ENCODE measurements around the gene NAV2.

DNA sequence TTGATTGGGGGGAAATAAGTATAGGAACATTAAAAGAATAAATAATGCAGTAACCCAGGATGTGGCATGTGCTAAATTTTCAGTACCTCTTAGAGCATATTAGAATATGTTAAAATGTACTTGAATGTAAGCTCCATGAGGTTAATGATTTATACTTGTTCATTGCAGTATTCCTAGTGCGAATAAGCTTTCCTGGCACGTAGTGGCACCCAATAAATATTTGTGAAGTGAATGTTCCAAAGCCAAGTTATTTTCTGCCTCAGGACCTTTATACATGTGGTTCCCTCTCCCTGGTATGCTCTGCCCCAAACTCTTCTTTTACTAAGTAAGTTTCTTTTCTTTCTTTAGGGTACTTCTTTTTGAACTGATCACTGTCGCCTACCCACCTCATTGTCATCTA, 328.9 kb downstream of the NAV2 start:
- TF ChIP-seq EZH2 (IDR thresholded peaks at IDR 0.05) (no peak), POLR2AphosphoS5 (IDR thresholded peaks at IDR 0.05; ENCODE audit: borderline replicate concordance, low read depth, low read length) (no peak), FOXP2 (optimal IDR thresholded peaks at IDR 0.05; ENCODE audit: control extremely low read depth, extremely low read length, insufficient read depth) (no peak)

Measured in SK-N-MC (cell line).